Measurements from ENCODE around the gene MLLT10. TPM values are rescaled to one million over a fixed set of nuclear protein-coding genes. Genes with fewer than 3 reads are reported as not detected.

MLLT10 gene
- total RNA-seq, 1 experiment from 2014 or later, result 45.2 TPM

GRCh38 chr10:21707498-21707897 is 173.5 kb downstream of the MLLT10 start:
- Histone ChIP-seq H3K36me3 (ENCODE audit: control insufficient read depth in 1 of 2, insufficient read depth in 2 of 2, low read length in 2 of 2) (no peaks in the 10 kb centered on the region), H4K20me1 (ENCODE audit: insufficient read depth) (no peaks in the 10 kb centered on the region), H3K27me3 (ENCODE audit: insufficient read depth, low read length) (no peaks in the 10 kb centered on the region), H3K9ac (ENCODE audit: low read length) (no peak overlapping the region), H3K27ac (ENCODE audit: low read depth, low read length) (no peak overlapping the region), H3K9me2 (ENCODE audit: insufficient read depth) (no peaks in the 10 kb centered on the region), H3K4me2 (ENCODE audit: low read length) (no peak overlapping the region), H3K4me1 (ENCODE audit: control insufficient read depth in 1 of 2, insufficient read depth in 2 of 2, low read length in 2 of 2) (peaks cover 0 to 6% of the 10 kb centered on the region in 2 experiments; a peak in 1 of 4 replicates), H2AFZ (ENCODE audit: low read depth, low read length, poor library complexity, severe bottlenecking) (no peak overlapping the region), H3K4me3 (replicated peaks in 1 of 2; ENCODE audit: low read depth in 1 of 2, low read length in 2 of 2) (no peak overlapping the region), H3K79me2 (ENCODE audit: insufficient read depth, low read length) (peaks cover 59% of the 10 kb centered on the region), H3K9me3 (ENCODE audit: control insufficient read depth in 1 of 2, insufficient read depth in 1 of 2, low read depth in 1 of 2, low read length in 2 of 2) (no peaks in the 10 kb centered on the region)
- BruUV-seq (replicated peaks), result no TSS peak
- DNase-seq (ENCODE audit: low read depth, low spot score) (no peak), ATAC-seq (no peak)
- ChIA-PET POLR2A (no interaction called here), CTCF (no interaction called here), RAD21 (ENCODE audit: low non-redundant PET in 1 of 2, low total read pairs in 2 of 2, uncharacterized antibody in 2 of 2, unreplicated experiment in 2 of 2) (no interaction called here)
- intact Hi-C loops (cut with micrococcal nuclease), result no loop called here
- TF ChIP-seq EGR1 (IDR thresholded peaks at IDR 0.05; ENCODE audit: low read depth) (no peak), EZH2 (IDR thresholded peaks at IDR 0.05) (no peak), ATF3 (IDR thresholded peaks at IDR 0.05) (no peak), TCF7L2 (IDR thresholded peaks at IDR 0.05; ENCODE audit: borderline replicate concordance, extremely low read depth, insufficient read depth, insufficient read length) (no peak), YY1 (IDR thresholded peaks at IDR 0.05; ENCODE audit: extremely low read depth, insufficient replicate concordance, low read depth, low read length) (no peak)

GRCh38 chr10:21712975-21713374 is 178.9 kb downstream of the MLLT10 start:
- Histone ChIP-seq H3K4me3 (replicated peaks in 1 of 2; ENCODE audit: low read depth in 1 of 2, low read length in 2 of 2) (no peak overlapping the region), H3K9ac (ENCODE audit: low read length) (no peak overlapping the region), H3K4me1 (ENCODE audit: control insufficient read depth in 1 of 2, insufficient read depth in 2 of 2, low read length in 2 of 2) (peaks cover 8 to 16% of the 10 kb centered on the region in 2 experiments), H3K27me3 (ENCODE audit: insufficient read depth, low read length) (no peaks in the 10 kb centered on the region), H3K36me3 (ENCODE audit: control insufficient read depth in 1 of 2, insufficient read depth in 2 of 2, low read length in 2 of 2) (no peaks in the 10 kb centered on the region), H3K9me3 (ENCODE audit: control insufficient read depth in 1 of 2, insufficient read depth in 1 of 2, low read depth in 1 of 2, low read length in 2 of 2) (no peaks in the 10 kb centered on the region), H4K20me1 (ENCODE audit: insufficient read depth) (no peaks in the 10 kb centered on the region), H3K27ac (ENCODE audit: low read depth, low read length) (no peak overlapping the region), H2AFZ (ENCODE audit: low read depth, low read length, poor library complexity, severe bottlenecking) (no peak overlapping the region), H3K4me2 (ENCODE audit: low read length) (no peak overlapping the region), H3K9me2 (ENCODE audit: insufficient read depth) (no peaks in the 10 kb centered on the region), H3K79me2 (ENCODE audit: insufficient read depth, low read length) (peaks cover 24% of the 10 kb centered on the region)
- RAD21 ChIA-PET (ENCODE audit: low non-redundant PET in 1 of 2, low total read pairs in 2 of 2, uncharacterized antibody in 2 of 2, unreplicated experiment in 2 of 2), result no interaction called here
- no TSS peak for BruUV-seq (replicated peaks)
- ATAC-seq (no peak), DNase-seq (ENCODE audit: low read depth, low spot score) (no peak)
- intact Hi-C loops (cut with micrococcal nuclease), result no loop called here
- CTCF ChIA-PET, result no interaction called here
- POLR2A ChIA-PET, result no interaction called here
- TF ChIP-seq ZNF274 (IDR thresholded peaks at IDR 0.05; ENCODE audit: low read depth, low read length) (no peak), SIN3A (IDR thresholded peaks at IDR 0.05; ENCODE audit: low read depth) (no peak), FOSL1 (IDR thresholded peaks at IDR 0.05; ENCODE audit: low read depth) (no peak), SP1 (IDR thresholded peaks at IDR 0.05; ENCODE audit: low read depth) (no peak), ZBTB33 (IDR thresholded peaks at IDR 0.05; ENCODE audit: extremely low read depth, insufficient replicate concordance, low read length) (no peak), POLR2A (IDR thresholded peaks at IDR 0.05; ENCODE audit: borderline replicate concordance, extremely low read depth, insufficient read depth, insufficient read length) (no peak), POLR2AphosphoS5 (IDR thresholded peaks at IDR 0.05; ENCODE audit: low read depth, low read length) (no peak), ATF3 (IDR thresholded peaks at IDR 0.05) (no peak), CEBPB (IDR thresholded peaks at IDR 0.05; ENCODE audit: low read depth) (no peak), YY1 (IDR thresholded peaks at IDR 0.05; ENCODE audit: extremely low read depth, insufficient replicate concordance, low read depth, low read length) (no peak), MAX (IDR thresholded peaks at IDR 0.05) (no peak), EGR1 (IDR thresholded peaks at IDR 0.05; ENCODE audit: low read depth) (no peak)
- TF ChIP-seq, protein P1, sequence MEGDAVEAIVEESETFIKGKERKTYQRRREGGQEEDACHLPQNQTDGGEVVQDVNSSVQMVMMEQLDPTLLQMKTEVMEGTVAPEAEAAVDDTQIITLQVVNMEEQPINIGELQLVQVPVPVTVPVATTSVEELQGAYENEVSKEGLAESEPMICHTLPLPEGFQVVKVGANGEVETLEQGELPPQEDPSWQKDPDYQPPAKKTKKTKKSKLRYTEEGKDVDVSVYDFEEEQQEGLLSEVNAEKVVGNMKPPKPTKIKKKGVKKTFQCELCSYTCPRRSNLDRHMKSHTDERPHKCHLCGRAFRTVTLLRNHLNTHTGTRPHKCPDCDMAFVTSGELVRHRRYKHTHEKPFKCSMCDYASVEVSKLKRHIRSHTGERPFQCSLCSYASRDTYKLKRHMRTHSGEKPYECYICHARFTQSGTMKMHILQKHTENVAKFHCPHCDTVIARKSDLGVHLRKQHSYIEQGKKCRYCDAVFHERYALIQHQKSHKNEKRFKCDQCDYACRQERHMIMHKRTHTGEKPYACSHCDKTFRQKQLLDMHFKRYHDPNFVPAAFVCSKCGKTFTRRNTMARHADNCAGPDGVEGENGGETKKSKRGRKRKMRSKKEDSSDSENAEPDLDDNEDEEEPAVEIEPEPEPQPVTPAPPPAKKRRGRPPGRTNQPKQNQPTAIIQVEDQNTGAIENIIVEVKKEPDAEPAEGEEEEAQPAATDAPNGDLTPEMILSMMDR (IDR thresholded peaks at IDR 0.05 in 2 of 3, conservative IDR thresholded peaks at IDR 0.05 in 1 of 3; ENCODE audit: borderline replicate concordance in 1 of 3, insufficient read depth in 1 of 3, low read depth in 2 of 3, low read length in 2 of 3), result no peak
